Subcutaneous adipose tissue (tissue), 4 donors: ENCODE data around the gene CAMTA1. TPM values are rescaled to one million over a fixed set of nuclear protein-coding genes. Genes with fewer than 3 reads are reported as not detected.

Source experiments
- total RNA-seq, 4 donors: library from RNA; depleted of rRNA; stranded (reverse); fragments of >200 nt; gene quantifications; one replicate each; pipeline ENCODE4 v1.1.0, GENCODE V29; 2016
- TF ChIP-seq, protein P1 (sequence below): fragments of 450-650 bp; IDR thresholded peaks from one replicate; pipeline ENCODE4 v1.5.1; 2016; ENCODE audit warnings: low read depth, mild to moderate bottlenecking, control low read depth, antibody characterized with exemption, moderate library complexity

The CAMTA1 gene
- total RNA-seq, 4 donors from 2014 or later = 58.6 to 82.5 (median 78.0) TPM

- TF ChIP-seq, protein P1, sequence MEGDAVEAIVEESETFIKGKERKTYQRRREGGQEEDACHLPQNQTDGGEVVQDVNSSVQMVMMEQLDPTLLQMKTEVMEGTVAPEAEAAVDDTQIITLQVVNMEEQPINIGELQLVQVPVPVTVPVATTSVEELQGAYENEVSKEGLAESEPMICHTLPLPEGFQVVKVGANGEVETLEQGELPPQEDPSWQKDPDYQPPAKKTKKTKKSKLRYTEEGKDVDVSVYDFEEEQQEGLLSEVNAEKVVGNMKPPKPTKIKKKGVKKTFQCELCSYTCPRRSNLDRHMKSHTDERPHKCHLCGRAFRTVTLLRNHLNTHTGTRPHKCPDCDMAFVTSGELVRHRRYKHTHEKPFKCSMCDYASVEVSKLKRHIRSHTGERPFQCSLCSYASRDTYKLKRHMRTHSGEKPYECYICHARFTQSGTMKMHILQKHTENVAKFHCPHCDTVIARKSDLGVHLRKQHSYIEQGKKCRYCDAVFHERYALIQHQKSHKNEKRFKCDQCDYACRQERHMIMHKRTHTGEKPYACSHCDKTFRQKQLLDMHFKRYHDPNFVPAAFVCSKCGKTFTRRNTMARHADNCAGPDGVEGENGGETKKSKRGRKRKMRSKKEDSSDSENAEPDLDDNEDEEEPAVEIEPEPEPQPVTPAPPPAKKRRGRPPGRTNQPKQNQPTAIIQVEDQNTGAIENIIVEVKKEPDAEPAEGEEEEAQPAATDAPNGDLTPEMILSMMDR = no peak
Measured at GRCh38 chr1:7345516-7345915, 560.3 kb downstream of the CAMTA1 start.

- TF ChIP-seq, protein P1 = no peak
Measured at GRCh38 chr1:7346070-7346596, 560.9 kb downstream of the CAMTA1 start.

GRCh38 chr1:7346600-7347570, 561.6 kb downstream of the CAMTA1 start:
- TF ChIP-seq, protein P1 = no peak

DNA sequence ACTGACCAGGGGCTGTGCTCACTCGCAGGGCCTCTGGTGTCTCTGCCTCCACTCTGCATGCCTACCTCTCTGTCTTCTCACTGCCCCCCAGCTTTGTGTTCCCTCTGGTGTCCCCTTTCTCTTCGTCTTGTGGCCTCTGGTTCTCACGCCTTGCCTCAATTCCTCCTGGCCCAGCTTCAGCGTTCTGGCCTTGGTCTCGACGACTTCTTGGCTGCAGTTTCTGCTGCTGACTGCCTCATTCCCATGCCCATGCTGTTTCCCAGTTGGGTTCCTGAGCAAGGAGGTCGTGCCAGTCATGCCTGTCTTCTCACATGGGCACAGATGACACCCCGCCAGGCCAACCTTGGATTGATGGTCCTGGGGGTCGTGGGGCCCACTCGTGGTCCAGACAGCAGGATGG, 562.8 kb downstream of the CAMTA1 start:
- TF ChIP-seq, protein P1 = no peak

GRCh38 chr1:7348580-7348979, 563.3 kb downstream of the CAMTA1 start:
- TF ChIP-seq, protein P1 = no peak

DNA sequence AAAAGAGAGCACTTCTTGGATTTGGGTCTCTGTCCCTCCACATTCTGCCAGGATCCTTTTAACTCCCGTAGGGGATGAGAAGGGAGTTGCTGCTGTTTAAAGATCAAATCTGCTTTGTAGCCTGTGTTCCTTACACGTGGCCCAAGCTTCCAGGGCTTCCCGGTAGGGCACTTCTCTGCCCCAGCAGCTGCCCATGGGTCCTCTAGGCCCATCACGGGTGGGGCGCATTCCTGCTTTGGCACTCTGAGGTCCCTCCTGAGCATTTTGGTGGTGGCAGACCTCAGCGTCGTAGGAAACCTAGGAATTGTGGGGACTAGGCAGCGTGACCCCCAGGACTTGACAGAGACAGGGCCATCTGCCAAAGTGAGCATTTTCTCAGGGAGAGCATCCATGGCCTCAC, 565.5 kb downstream of the CAMTA1 start:
- TF ChIP-seq, protein P1 = no peak

- TF ChIP-seq, protein P1 = no peak
Measured at GRCh38 chr1:7351649-7352048, 566.4 kb downstream of the CAMTA1 start.
